Caco-2 (cell line): ENCODE data around the gene ICAM1. TPM values are rescaled to one million over a fixed set of nuclear protein-coding genes. Genes with fewer than 3 reads are reported as not detected.

Source experiments
- BruUV-seq: library from RNA; stranded (reverse); fragments of 400-500 nt; replicated peaks from 2 replicates; lab custom pipeline; 2021; lab: Mats Ljungman, UMichigan
- CTCF ChIA-PET: fragments of 300-600 bp; sonication (Branson Sonifier 250); formaldehyde crosslinking; loops from one replicate; lab custom pipeline; 2022; ENCODE audit warnings: antibody characterized with exemption; lab: Charles Lee
- POLR2A ChIA-PET: fragments of 300-600 bp; sonication (Branson Sonifier 250); formaldehyde crosslinking; loops from one replicate; lab custom pipeline; 2022; ENCODE audit warnings: antibody characterized with exemption; lab: Charles Lee
- DNase-seq, 2 experiments: peaks; one replicate each; pipeline versions ENCODE4 v3.0.0 to v3.0.0-alpha.2; 2020 to 2022
- H3K27me3 ChIP-seq: replicated peaks from 2 replicates; pipeline ENCODE4 v1.6.0; 2011; ENCODE audit warnings: low read length; ENCODE audit not compliant: control insufficient read depth, insufficient read depth
- H3K36me3 ChIP-seq: 2 replicates; pipeline ENCODE4 v1.5.1; 2011; ENCODE audit warnings: low read length; ENCODE audit not compliant: control insufficient read depth, insufficient read depth
- H3K4me1 ChIP-seq: fragments of 250-450 bp; sonication (Bioruptor Pico); 2 replicates; pipeline ENCODE4 v1.5.1; 2020; ENCODE audit warnings: mild to moderate bottlenecking
- H3K4me3 ChIP-seq: 2 replicates; pipeline ENCODE4 v1.5.1; 2011; ENCODE audit warnings: low read depth, mild to moderate bottlenecking, control low read depth, low read length
- H3K9me3 ChIP-seq: fragments of 250-450 bp; sonication (Bioruptor Pico); 2 replicates; pipeline ENCODE4 v1.5.1; 2020; ENCODE audit warnings: mild to moderate bottlenecking, moderate library complexity
- H3K27ac Mint-ChIP-seq: one replicate; pipeline ENCODE4 v1.8.0; 2022; ENCODE audit warnings: mixed read lengths; ENCODE audit not compliant: unreplicated experiment
- H3K27me3 Mint-ChIP-seq: one replicate; pipeline ENCODE4 v1.8.0; 2022; ENCODE audit warnings: mixed read lengths; ENCODE audit not compliant: insufficient read depth, unreplicated experiment
- H3K36me3 Mint-ChIP-seq: one replicate; pipeline ENCODE4 v1.8.0; 2022; ENCODE audit warnings: mild to moderate bottlenecking, mixed read lengths; ENCODE audit not compliant: insufficient read depth, unreplicated experiment
- H3K4me1 Mint-ChIP-seq: one replicate; pipeline ENCODE4 v1.8.0; 2022; ENCODE audit warnings: low read depth, mixed read lengths; ENCODE audit not compliant: unreplicated experiment
- H3K4me3 Mint-ChIP-seq: one replicate; pipeline ENCODE4 v1.8.0; 2022; ENCODE audit warnings: mild to moderate bottlenecking, moderate library complexity, mixed read lengths; ENCODE audit not compliant: unreplicated experiment
- H3K9me3 Mint-ChIP-seq: one replicate; pipeline ENCODE4 v1.8.0; 2022; ENCODE audit warnings: mixed read lengths; ENCODE audit not compliant: unreplicated experiment
- intact Hi-C: fragments of 100-400 bp; cut with micrococcal nuclease; formaldehyde crosslinking; loops from one replicate; pipeline ENCODE4 v1.10.0; 2022; ENCODE audit not compliant: unreplicated experiment
- total RNA-seq: library from RNA; stranded (reverse); gene quantifications from 2 replicates; pipeline ENCODE4 v1.2.3, GENCODE V29; 2022
- TF ChIP-seq, protein P1 (sequence below), 2 experiments: fragments of 200-600 bp in 1 of 2; IDR thresholded peaks; 1 replicate in 1 of 2; 2 replicates in 1 of 2; pipeline versions ENCODE4 v1.5.1 to v1.8.0; 2011 to 2022; ENCODE audit warnings: antibody characterized with exemption in 1 of 2, control low read depth in 1 of 2, inconsistent platforms in 1 of 2, low read depth in 1 of 2, low read length in 1 of 2, mild to moderate bottlenecking in 1 of 2, moderate library complexity in 1 of 2; ENCODE audit not compliant: insufficient read depth in 1 of 2, severe bottlenecking in 1 of 2, unreplicated experiment in 1 of 2

Gene ICAM1
- total RNA-seq, 1 experiment from 2014 or later, result 15.7 TPM

DNA sequence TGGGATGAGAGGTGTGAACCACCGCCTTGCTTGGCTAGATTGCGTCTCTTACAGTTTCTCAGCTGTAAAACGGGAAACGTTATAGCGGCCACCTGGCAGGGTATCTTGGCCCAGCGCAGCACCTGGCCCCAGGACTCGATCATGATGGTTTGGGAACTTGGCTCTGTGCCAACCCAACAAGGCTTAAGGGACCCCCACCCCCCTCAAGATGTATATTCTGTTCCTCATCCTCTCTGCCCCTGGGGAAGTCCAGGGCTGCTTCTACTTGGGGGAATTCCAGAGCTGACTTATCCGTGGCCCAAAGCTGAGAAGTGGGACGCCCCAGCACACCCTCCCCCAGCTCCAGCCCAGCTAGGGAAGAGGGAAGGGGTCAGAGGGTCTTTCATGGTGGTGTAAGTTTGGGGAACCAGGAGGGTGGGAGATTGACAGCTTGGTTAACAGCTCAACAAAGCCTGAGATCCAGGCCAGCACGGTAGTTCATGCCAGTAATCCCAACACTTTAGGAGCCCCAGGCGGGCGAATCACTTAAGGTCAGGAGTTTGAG, 695 bp downstream of the ICAM1 start:
- H3K4me1 ChIP-seq, result peaks cover 13% of the 10 kb centered on the region; the same call in 1 of the 2 replicates
- no peak for DNase-seq
- intact Hi-C loops, result loop anchor here (2.0 kb wide), 1 partner anchor 15 kb away; the partner anchor contains the start of gene ICAM4
- TF ChIP-seq, protein P1, sequence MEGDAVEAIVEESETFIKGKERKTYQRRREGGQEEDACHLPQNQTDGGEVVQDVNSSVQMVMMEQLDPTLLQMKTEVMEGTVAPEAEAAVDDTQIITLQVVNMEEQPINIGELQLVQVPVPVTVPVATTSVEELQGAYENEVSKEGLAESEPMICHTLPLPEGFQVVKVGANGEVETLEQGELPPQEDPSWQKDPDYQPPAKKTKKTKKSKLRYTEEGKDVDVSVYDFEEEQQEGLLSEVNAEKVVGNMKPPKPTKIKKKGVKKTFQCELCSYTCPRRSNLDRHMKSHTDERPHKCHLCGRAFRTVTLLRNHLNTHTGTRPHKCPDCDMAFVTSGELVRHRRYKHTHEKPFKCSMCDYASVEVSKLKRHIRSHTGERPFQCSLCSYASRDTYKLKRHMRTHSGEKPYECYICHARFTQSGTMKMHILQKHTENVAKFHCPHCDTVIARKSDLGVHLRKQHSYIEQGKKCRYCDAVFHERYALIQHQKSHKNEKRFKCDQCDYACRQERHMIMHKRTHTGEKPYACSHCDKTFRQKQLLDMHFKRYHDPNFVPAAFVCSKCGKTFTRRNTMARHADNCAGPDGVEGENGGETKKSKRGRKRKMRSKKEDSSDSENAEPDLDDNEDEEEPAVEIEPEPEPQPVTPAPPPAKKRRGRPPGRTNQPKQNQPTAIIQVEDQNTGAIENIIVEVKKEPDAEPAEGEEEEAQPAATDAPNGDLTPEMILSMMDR (IDR thresholded peaks at IDR 0.05; ENCODE audit: insufficient read depth in 1 of 2, low read depth in 1 of 2, low read length in 1 of 2, severe bottlenecking in 1 of 2, unreplicated experiment in 1 of 2), result no peak
- H3K9me3 ChIP-seq, result no peaks in the 10 kb centered on the region
- ChIA-PET CTCF (interaction anchor here (0.6 to 3.7 kb wide), 8 partner anchors 12 to 139 kb away, joined by 3 to 73 read pairs (median 13); partner anchors contain the start of genes ICAM5, RAVER1 and TYK2), POLR2A (interaction anchor here (0.6 to 1.9 kb wide), 10 partner anchors 11 to 453 kb away, joined by 3 to 22 read pairs (median 6); partner anchors contain the start of genes FBXL12, ICAM4, ICAM5 and TYK2)
- peak overlapping the region; percentile 70 for H3K4me3 Mint-ChIP-seq
- peaks cover 8% of the 10 kb centered on the region for H3K36me3 Mint-ChIP-seq
- H3K27ac Mint-ChIP-seq, result no peak overlapping the region
- H3K27me3 ChIP-seq, result no peaks in the 10 kb centered on the region
- no peaks in the 10 kb centered on the region for H3K27me3 Mint-ChIP-seq
- BruUV-seq, result TSS peak; percentile 91
- peak overlapping the region; percentile 61 for H3K4me3 ChIP-seq
- no peaks in the 10 kb centered on the region for H3K36me3 ChIP-seq
- H3K9me3 Mint-ChIP-seq, result no peaks in the 10 kb centered on the region
- H3K4me1 Mint-ChIP-seq, result peaks cover 6% of the 10 kb centered on the region

DNA sequence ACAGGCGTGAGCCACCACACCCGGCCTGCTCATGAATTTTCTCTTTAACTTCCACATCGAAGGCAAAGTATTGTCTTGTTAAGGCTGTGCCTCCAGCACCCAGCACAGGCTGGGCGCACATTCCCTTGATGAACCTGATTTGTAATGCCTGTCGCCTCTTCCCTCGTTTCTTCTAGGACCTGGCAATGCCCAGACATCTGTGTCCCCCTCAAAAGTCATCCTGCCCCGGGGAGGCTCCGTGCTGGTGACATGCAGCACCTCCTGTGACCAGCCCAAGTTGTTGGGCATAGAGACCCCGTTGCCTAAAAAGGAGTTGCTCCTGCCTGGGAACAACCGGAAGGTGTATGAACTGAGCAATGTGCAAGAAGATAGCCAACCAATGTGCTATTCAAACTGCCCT, 3.7 kb downstream of the ICAM1 start:
- Histone ChIP-seq H3K4me1 (peaks cover 13% of the 10 kb centered on the region; the same call in 1 of the 2 replicates), H3K27me3 (no peaks in the 10 kb centered on the region), H3K4me3 (no peak overlapping the region), H3K9me3 (no peaks in the 10 kb centered on the region), H3K36me3 (no peaks in the 10 kb centered on the region)
- H3K36me3 Mint-ChIP-seq, result peaks cover 23% of the 10 kb centered on the region
- no peaks in the 10 kb centered on the region for H3K9me3 Mint-ChIP-seq
- no peak overlapping the region for H3K4me3 Mint-ChIP-seq
- no peaks in the 10 kb centered on the region for H3K27me3 Mint-ChIP-seq
- H3K27ac Mint-ChIP-seq, result peak overlapping the region; percentile 21
- ChIA-PET CTCF (no interaction called here), POLR2A (no interaction called here)
- intact Hi-C loops, result no loop called here
- BruUV-seq, result no TSS peak
- DNase-seq, result no peak
- TF ChIP-seq, protein P1 (IDR thresholded peaks at IDR 0.05; ENCODE audit: insufficient read depth in 1 of 2, low read depth in 1 of 2, low read length in 1 of 2, severe bottlenecking in 1 of 2, unreplicated experiment in 1 of 2), result no peak
- peaks cover 7% of the 10 kb centered on the region for H3K4me1 Mint-ChIP-seq

DNA sequence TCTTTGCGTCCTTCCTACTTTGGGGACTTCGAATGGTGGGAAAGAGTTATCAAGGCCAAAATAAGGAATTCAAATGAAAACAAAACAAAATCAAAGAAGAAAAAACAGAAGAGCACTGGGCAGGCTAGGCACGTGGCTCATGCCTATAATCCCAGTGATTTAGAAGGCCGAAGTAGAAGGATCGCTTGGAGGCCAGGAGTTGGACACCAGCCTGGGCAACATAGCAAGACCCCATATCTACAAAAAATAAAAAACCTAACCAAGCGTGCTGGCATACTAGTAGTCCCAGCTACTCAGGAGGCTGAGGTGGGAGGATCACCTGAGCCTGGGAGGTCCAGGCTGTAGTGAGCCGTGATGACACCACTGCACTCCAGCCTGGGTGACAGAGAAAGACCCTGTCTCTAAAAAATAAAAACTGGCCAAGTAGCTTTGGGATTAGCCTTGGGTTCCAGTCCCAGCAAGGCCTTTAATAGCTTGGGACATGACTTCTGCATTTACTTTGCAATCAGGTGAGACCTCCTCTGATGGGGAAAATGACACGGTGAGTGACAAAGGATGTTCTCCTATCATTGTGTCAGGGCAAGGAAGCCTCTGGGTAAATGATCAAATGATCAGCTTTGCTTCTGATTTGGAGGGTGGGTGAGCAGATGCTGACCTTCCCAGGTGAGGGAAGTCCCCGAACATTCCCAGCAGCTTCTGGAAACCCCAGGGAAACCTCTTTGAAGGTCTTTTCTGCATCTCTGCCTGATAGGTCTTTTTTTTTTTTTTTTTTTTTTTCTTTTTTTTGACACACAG, 7.1 kb downstream of the ICAM1 start:
- ChIA-PET CTCF (no interaction called here), POLR2A (no interaction called here)
- H3K27me3 ChIP-seq, result no peaks in the 10 kb centered on the region
- intact Hi-C loops, result no loop called here
- no peaks in the 10 kb centered on the region for H3K36me3 ChIP-seq
- BruUV-seq, result no TSS peak
- Mint-ChIP-seq H3K27ac (peak overlapping the region; percentile 55), H3K4me3 (no peak overlapping the region), H3K9me3 (no peaks in the 10 kb centered on the region), H3K4me1 (peaks cover 14% of the 10 kb centered on the region), H3K36me3 (peaks cover 23% of the 10 kb centered on the region), H3K27me3 (no peaks in the 10 kb centered on the region)
- TF ChIP-seq, protein P1 (IDR thresholded peaks at IDR 0.05; ENCODE audit: insufficient read depth in 1 of 2, low read depth in 1 of 2, low read length in 1 of 2, severe bottlenecking in 1 of 2, unreplicated experiment in 1 of 2), result no peak
- H3K4me1 ChIP-seq, result peaks cover 9% of the 10 kb centered on the region
- H3K9me3 ChIP-seq, result no peaks in the 10 kb centered on the region
- DNase-seq, result no peak
- no peak overlapping the region for H3K4me3 ChIP-seq
